Measurements from ENCODE around the gene KRTAP10-12.

Gene KRTAP10-12

GRCh38 chr21:44699502-44700001, 2.6 kb downstream of the KRTAP10-12 start:
- no peak for DNase-seq

GRCh38 chr21:44700101-44701022, 3.4 kb downstream of the KRTAP10-12 start:
- no peak for DNase-seq

DNA sequence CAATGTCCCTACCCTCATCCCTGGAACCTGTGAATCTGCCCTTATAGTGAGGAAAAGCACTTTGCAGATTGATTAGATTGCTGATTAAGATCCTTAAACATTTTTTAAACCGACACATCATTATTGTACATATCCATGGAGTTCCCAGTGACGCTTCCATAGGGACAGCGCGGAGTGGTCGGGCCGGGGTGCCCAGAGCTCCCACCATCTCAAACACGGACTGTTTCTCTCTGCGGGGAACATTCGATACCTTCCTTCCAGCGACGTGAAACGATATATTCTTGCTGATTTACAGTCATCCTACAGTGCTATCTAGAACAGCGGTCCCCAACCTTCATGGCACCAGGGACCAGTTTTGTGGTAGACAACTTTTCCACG, 4.0 kb downstream of the KRTAP10-12 start:
- DNase-seq: no peak

DNA sequence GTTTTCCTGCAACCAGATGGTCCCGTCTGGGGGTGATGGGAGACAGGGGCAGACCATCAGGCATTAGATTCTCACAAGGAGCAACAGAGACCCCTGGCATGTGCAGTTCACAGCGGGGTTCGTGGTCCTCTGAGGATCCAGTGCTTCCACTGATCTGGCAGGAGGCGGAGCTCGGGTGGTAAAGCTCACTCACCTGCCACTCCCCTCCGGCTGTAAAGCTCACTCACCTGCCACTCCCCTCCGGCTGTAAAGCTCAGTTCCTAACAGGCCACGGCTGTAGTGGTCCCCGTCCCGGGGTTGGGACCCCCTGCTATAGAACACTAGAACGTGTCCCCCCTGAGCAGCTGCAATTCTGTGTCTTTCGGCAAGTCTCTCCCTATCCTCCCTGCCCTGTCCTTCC, 4.6 kb downstream of the KRTAP10-12 start:
- no peak for DNase-seq

- DNase-seq: no peak
These were observed 5.4 kb downstream of the KRTAP10-12 start for GRCh38 chr21:44702111-44702972.

DNA sequence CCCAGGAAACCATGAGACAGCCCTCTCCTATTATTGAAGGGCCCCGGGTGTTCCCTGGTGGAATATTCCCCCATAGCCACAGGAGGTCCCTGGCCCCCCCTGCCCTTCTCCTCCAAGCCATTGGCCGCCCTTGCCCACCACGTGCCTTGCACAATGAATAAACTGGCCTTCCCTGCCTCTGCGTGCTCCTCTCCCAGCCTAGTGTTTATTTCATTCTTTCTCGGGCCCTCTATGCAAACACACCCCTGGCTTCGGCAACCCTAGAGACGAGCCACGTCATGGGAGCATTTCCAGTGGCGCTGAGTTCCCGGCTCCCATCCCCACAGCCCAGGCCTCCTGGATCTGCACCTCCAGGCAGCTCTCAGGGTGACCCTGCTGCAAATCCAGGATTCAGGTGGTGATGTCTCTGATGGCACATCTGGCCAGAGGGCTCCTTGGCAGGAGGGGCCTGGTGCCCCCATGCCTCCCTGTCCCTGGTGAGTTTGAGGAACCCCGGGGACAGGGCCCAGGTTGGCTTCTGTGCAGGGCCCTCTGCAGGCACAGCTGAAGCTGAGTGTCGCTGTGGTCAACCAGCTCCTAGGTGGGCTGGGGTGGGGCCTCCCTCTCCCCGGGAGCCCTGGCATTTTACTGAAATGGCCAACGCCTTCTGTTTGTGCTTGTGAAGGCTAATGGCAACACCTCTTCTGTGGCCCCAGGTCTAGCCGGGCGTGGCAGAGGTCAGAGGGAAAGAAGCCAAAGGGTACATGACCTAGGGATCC, 6.2 kb downstream of the KRTAP10-12 start:
- DNase-seq: peak; percentile 90

- DNase-seq: no peak
These were observed 7.0 kb downstream of the KRTAP10-12 start for GRCh38 chr21:44703731-44704635.

GRCh38 chr21:44704636-44705001, 7.6 kb downstream of the KRTAP10-12 start:
- DNase-seq: no peak

DNA sequence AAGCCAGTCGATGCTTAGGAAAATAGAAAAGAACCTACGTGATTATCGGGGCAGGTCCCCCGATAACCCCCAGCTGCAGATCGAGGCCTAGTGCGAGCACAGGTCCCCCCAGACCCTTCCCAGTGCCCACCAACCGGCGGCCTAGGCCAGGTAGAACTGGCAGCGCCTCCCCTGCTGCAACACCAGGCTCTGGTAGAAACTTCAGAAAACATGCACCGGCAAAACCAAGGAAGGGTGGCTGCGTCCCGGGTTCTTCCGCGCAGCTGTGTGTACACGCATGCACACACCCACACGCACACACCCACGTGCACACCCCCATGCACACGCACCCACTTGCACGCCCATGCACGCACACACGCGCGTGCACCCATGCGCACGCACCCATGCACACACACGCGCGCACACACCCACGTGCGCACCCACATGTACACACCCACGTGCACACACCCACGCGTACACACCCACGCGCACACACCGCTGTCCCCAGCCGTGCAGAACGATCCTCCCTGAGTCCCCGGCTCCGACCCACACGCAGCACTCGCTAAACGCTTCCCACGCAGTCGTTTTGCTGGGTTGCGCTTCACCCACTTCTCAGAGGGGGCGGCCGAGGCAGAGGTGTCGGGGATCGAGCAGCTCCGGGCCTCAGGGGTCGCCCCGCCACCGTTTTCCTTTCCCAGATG, 9.2 kb downstream of the KRTAP10-12 start:
- no peak for DNase-seq

- DNase-seq: no peak
These were observed 10.0 kb downstream of the KRTAP10-12 start for GRCh38 chr21:44706706-44707581.

GRCh38 chr21:44708213-44708865, 11.4 kb downstream of the KRTAP10-12 start:
- DNase-seq: no peak

DNA sequence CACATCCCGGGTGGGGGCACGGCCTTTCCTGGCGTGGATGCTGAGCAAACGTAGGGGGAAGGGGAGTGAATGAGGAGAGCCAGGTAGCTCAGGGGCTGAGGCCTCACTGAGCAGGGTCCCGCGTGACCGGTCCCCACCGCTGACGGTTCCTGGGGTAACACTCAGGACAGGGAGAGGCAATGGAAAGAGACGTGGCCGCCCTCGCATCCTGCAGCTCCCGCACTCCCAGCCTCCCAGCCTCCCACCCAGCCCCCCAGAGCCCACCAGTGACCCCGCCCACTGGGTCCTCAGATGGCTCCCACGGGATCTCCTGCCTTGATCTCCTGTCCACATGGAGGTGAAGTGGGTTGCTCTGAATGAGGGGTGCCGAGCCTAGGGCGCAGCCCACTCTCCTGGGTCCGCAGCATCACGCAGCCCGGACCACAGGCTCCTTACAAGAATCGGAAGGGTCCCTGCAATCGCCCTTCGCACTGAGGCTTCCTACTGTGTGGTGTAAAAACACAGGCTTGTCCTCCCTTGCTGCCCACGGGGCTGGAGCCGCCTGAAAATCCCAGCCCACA, 12.0 kb downstream of the KRTAP10-12 start:
- no peak for DNase-seq

DNA sequence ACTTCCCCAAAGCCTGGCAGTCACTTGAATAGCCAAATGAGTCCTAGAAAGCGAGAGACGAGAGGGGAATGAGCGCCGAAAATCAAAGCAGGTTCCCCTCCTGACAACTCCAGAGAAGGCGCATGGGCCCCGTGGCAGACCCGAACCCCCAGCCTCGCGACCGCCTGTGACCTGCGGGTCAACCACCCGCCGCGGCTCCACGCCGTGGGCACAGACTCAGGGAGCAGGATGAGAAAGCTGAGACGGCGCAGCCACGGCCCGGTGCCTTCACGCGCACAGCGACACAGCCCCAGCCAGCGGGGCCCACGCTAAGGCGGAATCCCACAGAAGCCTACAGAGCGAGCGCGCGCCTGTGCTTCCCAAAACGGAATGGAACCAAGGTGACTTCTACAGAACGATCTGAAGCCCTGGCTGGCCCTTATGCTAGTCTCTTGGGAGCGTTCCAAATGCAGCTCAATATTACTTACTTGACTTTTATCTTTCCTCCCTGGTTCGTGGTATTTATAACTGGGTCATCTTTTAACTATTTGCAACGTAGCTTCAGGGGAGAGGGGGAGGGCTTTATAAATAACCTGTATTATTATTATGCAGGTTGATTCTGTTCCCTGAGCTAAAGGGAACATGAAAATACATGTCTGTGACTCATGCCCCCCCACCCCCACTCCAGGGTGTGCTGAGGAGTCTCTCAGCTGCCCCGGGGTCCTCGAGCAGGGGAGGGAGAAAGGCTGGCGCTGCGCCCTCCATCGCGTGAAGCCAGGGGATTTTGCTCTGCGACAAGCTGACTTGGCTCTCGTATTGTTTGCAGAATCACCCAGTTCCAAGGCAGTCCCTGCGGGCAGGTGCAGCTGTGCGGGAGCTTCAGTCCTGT, 12.7 kb downstream of the KRTAP10-12 start:
- DNase-seq: peak; percentile 17

DNA sequence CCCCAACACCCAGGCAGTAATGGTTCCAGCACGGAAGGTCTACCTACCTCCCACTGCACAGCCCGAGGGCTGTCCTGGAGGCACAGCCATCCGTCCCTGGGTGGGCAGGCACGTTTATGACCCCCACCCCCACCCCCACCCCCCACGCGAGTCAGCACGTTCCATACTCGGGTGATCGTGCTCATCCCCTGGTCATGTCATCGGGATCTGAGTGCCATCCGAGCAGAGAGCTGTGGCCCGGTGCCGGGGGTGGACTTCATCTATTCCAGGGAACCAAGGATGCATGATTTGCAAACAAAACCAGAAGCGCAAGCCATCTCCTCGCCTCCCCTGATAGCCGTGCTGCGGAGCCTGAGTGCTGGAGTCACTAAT, 13.3 kb downstream of the KRTAP10-12 start:
- DNase-seq: no peak

DNA sequence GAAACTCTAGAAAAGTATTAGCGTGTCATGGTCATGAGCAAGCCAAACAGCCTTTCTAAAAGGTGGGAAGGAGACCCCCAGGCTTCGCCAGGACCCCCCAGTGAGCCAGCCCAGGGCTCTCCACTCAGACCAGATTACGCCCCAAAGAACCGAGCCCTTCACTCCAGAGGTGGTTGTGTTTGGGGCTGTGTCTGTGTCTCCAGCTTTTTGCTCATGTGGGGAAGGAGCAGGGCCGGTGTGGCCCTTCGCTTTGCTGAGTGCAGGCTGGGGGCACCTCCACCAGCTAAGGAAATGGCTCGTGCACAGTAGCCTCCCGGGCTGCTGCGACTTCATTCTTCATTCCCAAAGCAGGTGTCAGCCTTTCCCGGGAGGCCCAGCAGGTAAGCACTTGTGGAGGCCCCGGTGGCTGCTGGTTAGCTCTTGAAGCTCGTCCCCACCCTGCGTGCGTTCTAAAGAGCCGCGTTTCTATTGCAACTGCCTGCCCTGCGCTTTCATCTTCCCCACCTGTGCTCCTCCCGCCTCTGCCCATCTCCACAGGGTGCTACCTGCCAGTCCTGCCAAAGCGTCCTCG, 13.9 kb downstream of the KRTAP10-12 start:
- DNase-seq: peak; percentile 90

- peak; percentile 33 for DNase-seq
These were observed 14.6 kb downstream of the KRTAP10-12 start, which contains the start of gene TSPEAR for GRCh38 chr21:44711327-44712202. Gene TSPEAR (minus strand): TSS chr21:44711572. CDS start chr21:44711514, 58 bp downstream.

Measured in NCI-H1417 treated with DMSO at 0.1 percent for 48 hours (cell line).